PFSK-1 (cell line): ENCODE measurements around the gene FAM184B.

Experiments
- FOXP2 ChIP-seq: optimal IDR thresholded peaks from 2 replicates; pipeline ENCODE3; 2011; ENCODE audit warnings: borderline replicate concordance, control low read depth, inconsistent platforms; ENCODE audit not compliant: insufficient read depth; ENCODE audit errors: extremely low read length, extremely low read depth
- POLR2AphosphoS5 ChIP-seq: IDR thresholded peaks from 2 replicates; pipeline ENCODE4 v1.6.1; 2012; ENCODE audit warnings: low read depth, mild to moderate bottlenecking, control low read depth, low read length, moderate library complexity
- REST ChIP-seq, 2 experiments: IDR thresholded peaks; 2 replicates each; pipeline versions ENCODE4 v1.6.1 to v1.8.0; 2011 to 2012; ENCODE audit warnings: low read depth in 2 of 2, low read length in 2 of 2, control low read depth in 1 of 2, inconsistent platforms in 1 of 2, mild to moderate bottlenecking in 1 of 2, moderate library complexity in 1 of 2; ENCODE audit not compliant: insufficient read depth in 1 of 2
- SIN3A ChIP-seq: IDR thresholded peaks from 2 replicates; pipeline ENCODE4 v1.6.1; 2012; ENCODE audit warnings: mild to moderate bottlenecking, low read length, moderate library complexity, borderline replicate concordance; ENCODE audit not compliant: insufficient read depth
- TAF1 ChIP-seq: IDR thresholded peaks from 2 replicates; pipeline ENCODE4 v1.6.1; 2012; ENCODE audit warnings: low read length, control low read depth, borderline replicate concordance; ENCODE audit not compliant: insufficient read depth

The FAM184B gene

GRCh38 chr4:17763931-17764330 is 17.5 kb downstream of the FAM184B start:
- TF ChIP-seq POLR2AphosphoS5, result no peak
- TF ChIP-seq SIN3A, result no peak
- no peak for TF ChIP-seq TAF1
- no peak for TF ChIP-seq REST (IDR thresholded peaks at IDR 0.05; ENCODE audit: insufficient read depth in 1 of 2, low read depth in 2 of 2, low read length in 2 of 2)
- no peak for TF ChIP-seq FOXP2

GRCh38 chr4:17763416-17763815 is 18.0 kb downstream of the FAM184B start:
- no peak for TF ChIP-seq POLR2AphosphoS5

- TF ChIP-seq POLR2AphosphoS5 (no peak), REST (IDR thresholded peaks at IDR 0.05; ENCODE audit: insufficient read depth in 1 of 2, low read depth in 2 of 2, low read length in 2 of 2) (no peak), SIN3A (no peak), TAF1 (no peak), FOXP2 (no peak)
These were observed 18.7 kb downstream of the FAM184B start for GRCh38 chr4:17762726-17763125.

GRCh38 chr4:17761062-17761461 is 20.4 kb downstream of the FAM184B start:
- TF ChIP-seq FOXP2 (no peak), SIN3A (no peak), POLR2AphosphoS5 (no peak), REST (IDR thresholded peaks at IDR 0.05; ENCODE audit: insufficient read depth in 1 of 2, low read depth in 2 of 2, low read length in 2 of 2) (no peak)

GRCh38 chr4:17760626-17761025 is 20.8 kb downstream of the FAM184B start:
- no peak for TF ChIP-seq FOXP2
- no peak for TF ChIP-seq POLR2AphosphoS5
- TF ChIP-seq SIN3A, result no peak
- no peak for TF ChIP-seq REST (IDR thresholded peaks at IDR 0.05; ENCODE audit: insufficient read depth in 1 of 2, low read depth in 2 of 2, low read length in 2 of 2)
- no peak for TF ChIP-seq TAF1

GRCh38 chr4:17758485-17758884 is 22.9 kb downstream of the FAM184B start:
- TF ChIP-seq SIN3A (no peak), TAF1 (no peak), POLR2AphosphoS5 (no peak), REST (IDR thresholded peaks at IDR 0.05; ENCODE audit: insufficient read depth in 1 of 2, low read depth in 2 of 2, low read length in 2 of 2) (no peak), FOXP2 (no peak)
